IMR-90 (cell line): ENCODE data around the gene UACA. TPM values are rescaled to one million over a fixed set of nuclear protein-coding genes. Genes with fewer than 3 reads are reported as not detected.
A peak's percentile ranks its signal among the peaks of the same experiment; 100 is the strongest.

ENCODE experiments used
- ATAC-seq: fragments of 200-7000 bp; cut with Tn5 transposase; 2 replicates; pipeline ENCODE4 v1.9.1; 2020; ENCODE audit warnings: low read depth, mild to moderate bottlenecking, moderate library complexity
- BruUV-seq: library from RNA; stranded (reverse); fragments of 400-500 nt; replicated peaks from 2 replicates; lab custom pipeline; 2021; lab: Mats Ljungman, UMichigan
- CTCF ChIA-PET: fragments of 300-600 bp; formaldehyde crosslinking; extraction: SDS; loops from one replicate; lab custom pipeline; 2021; ENCODE audit warnings: antibody characterized with exemption; lab: Yijun Ruan, JAX
- POLR2A ChIA-PET: fragments of 300-600 bp; sonication (Branson Sonifier 250); formaldehyde crosslinking; loops from one replicate; lab custom pipeline; 2022; ENCODE audit warnings: antibody characterized with exemption; ENCODE audit not compliant: unreplicated experiment; lab: Charles Lee
- DNase-seq: peaks from one replicate; pipeline ENCODE4 v3.0.0; 2013
- H2AFZ ChIP-seq: replicated peaks from 2 replicates; pipeline ENCODE3; 2013; ENCODE audit warnings: low read length, mild to moderate bottlenecking; ENCODE audit not compliant: poor library complexity
- H2AK5ac ChIP-seq: 2 replicates; pipeline ENCODE4 v1.6.1; 2013; ENCODE audit warnings: low read depth, low read length, inconsistent platforms
- H2AK9ac ChIP-seq: replicated peaks from 2 replicates; pipeline ENCODE3; 2013; ENCODE audit warnings: mild to moderate bottlenecking, low read depth, low read length, moderate library complexity; ENCODE audit not compliant: poor library complexity
- H2BK120ac ChIP-seq: 2 replicates; pipeline ENCODE4 v1.6.1; 2013; ENCODE audit warnings: low read depth, low read length, inconsistent platforms
- H2BK15ac ChIP-seq: 3 replicates; pipeline ENCODE4 v1.6.1; 2013; ENCODE audit warnings: low read depth, low read length, inconsistent platforms
- H2BK20ac ChIP-seq: 2 replicates; pipeline ENCODE4 v1.6.1; 2013; ENCODE audit warnings: low read depth, mild to moderate bottlenecking, inconsistent platforms, low read length, moderate library complexity
- H2BK5ac ChIP-seq: 2 replicates; pipeline ENCODE4 v1.6.1; 2013; ENCODE audit warnings: mild to moderate bottlenecking, low read depth, low read length, inconsistent platforms; ENCODE audit not compliant: poor library complexity, severe bottlenecking
- H3K14ac ChIP-seq: replicated peaks from 2 replicates; pipeline ENCODE4 v1.6.1; 2013; ENCODE audit warnings: low read depth, low read length, inconsistent platforms
- H3K18ac ChIP-seq: 2 replicates; pipeline ENCODE4 v1.6.1; 2013; ENCODE audit warnings: low read depth, low read length, control low read depth
- H3K23ac ChIP-seq: 2 replicates; pipeline ENCODE4 v1.6.1; 2013; ENCODE audit warnings: low read depth, low read length, inconsistent platforms
- H3K27ac ChIP-seq: 2 replicates; pipeline ENCODE4 v1.5.1; 2013; ENCODE audit warnings: mild to moderate bottlenecking, control low read depth, low read length; ENCODE audit not compliant: insufficient read depth
- H3K27me3 ChIP-seq: 2 replicates; pipeline ENCODE4 v1.6.1; 2013; ENCODE audit warnings: low read length; ENCODE audit not compliant: control insufficient read depth, insufficient read depth
- H3K36me3 ChIP-seq: 2 replicates; pipeline ENCODE4 v1.6.1; 2013; ENCODE audit warnings: low read length, mixed read lengths; ENCODE audit not compliant: control insufficient read depth, insufficient read depth
- H3K4ac ChIP-seq: 2 replicates; pipeline ENCODE4 v1.6.1; 2013; ENCODE audit warnings: low read depth, low read length, inconsistent platforms
- H3K4me1 ChIP-seq: 2 replicates; pipeline ENCODE4 v1.6.1; 2013; ENCODE audit warnings: low read length, mixed read lengths; ENCODE audit not compliant: control insufficient read depth, insufficient read depth
- H3K4me2 ChIP-seq: 2 replicates; pipeline ENCODE4 v1.6.1; 2013; ENCODE audit warnings: low read depth, mild to moderate bottlenecking, control low read depth, low read length, moderate library complexity
- H3K4me3 ChIP-seq: 2 replicates; pipeline ENCODE4 v1.5.1; 2013; ENCODE audit warnings: low read depth, mild to moderate bottlenecking, control low read depth, low read length, moderate library complexity; ENCODE audit not compliant: insufficient read depth
- H3K56ac ChIP-seq: 2 replicates; pipeline ENCODE4 v1.6.1; 2013; ENCODE audit warnings: low read length, inconsistent platforms; ENCODE audit not compliant: insufficient read depth; ENCODE audit errors: extremely low read depth
- H3K79me1 ChIP-seq, 2 experiments: 2 replicates each; pipeline ENCODE4 v1.6.1; 2013; ENCODE audit warnings: low read length in 2 of 2, inconsistent platforms in 1 of 2, low read depth in 1 of 2
- H3K9ac ChIP-seq: 2 replicates; pipeline ENCODE4 v1.6.1; 2013; ENCODE audit warnings: low read depth, low read length, control low read depth
- H3K9me1 ChIP-seq: 2 replicates; pipeline ENCODE4 v1.6.1; 2013; ENCODE audit warnings: low read length, inconsistent platforms; ENCODE audit not compliant: insufficient read depth
- H3K9me3 ChIP-seq: 2 replicates; pipeline ENCODE4 v1.6.1; 2013; ENCODE audit warnings: low read length; ENCODE audit not compliant: control insufficient read depth, insufficient read depth
- H4K20me1 ChIP-seq: 2 replicates; pipeline ENCODE4 v1.6.1; 2013; ENCODE audit warnings: low read length, inconsistent platforms; ENCODE audit not compliant: insufficient read depth
- H4K5ac ChIP-seq: 2 replicates; pipeline ENCODE4 v1.6.1; 2013; ENCODE audit warnings: mild to moderate bottlenecking, low read depth, low read length, control low read depth
- H4K8ac ChIP-seq, 2 experiments: 2 replicates each; pipeline ENCODE4 v1.6.1; 2013; ENCODE audit warnings: low read depth in 2 of 2, low read length in 2 of 2, control low read depth in 1 of 2, inconsistent platforms in 1 of 2
- H4K91ac ChIP-seq: 2 replicates; pipeline ENCODE4 v1.6.1; 2013; ENCODE audit warnings: low read depth, low read length, inconsistent platforms; ENCODE audit not compliant: insufficient read depth
- CEBPB ChIP-seq: IDR thresholded peaks from 2 replicates; pipeline ENCODE4 v1.6.1; 2012; ENCODE audit warnings: low read depth, low read length, improper control_type of control experiment
- MAFK ChIP-seq: IDR thresholded peaks from 2 replicates; pipeline ENCODE4 v1.6.1; 2012; ENCODE audit warnings: low read depth, low read length, improper control_type of control experiment
- dilution Hi-C: fragments of 300-500 bp; cut with HindIII; formaldehyde crosslinking; loops from one replicate; pipeline ENCODE4 v1.14.3; 2018; ENCODE audit warnings: low sequenced_read_pairs; ENCODE audit not compliant: unreplicated experiment
- in situ Hi-C: fragments of 300-500 bp; cut with MboI; formaldehyde crosslinking; loops from 3 replicates; pipeline ENCODE4 v1.14.3; 2019; ENCODE audit warnings: low sequenced_read_pairs, inconsistent platforms, mixed read lengths
- intact Hi-C: fragments of 100-400 bp; cut with micrococcal nuclease; formaldehyde crosslinking; loops from 2 replicates; pipeline ENCODE4 v1.10.0; 2022
- polyA plus RNA-seq, 3 experiments: library from polyadenylated mRNA; depleted of rRNA; stranded (reverse); fragments of >200 nt; gene quantifications; 2 replicates each; pipeline ENCODE4 v1.2.3, GENCODE V29; 2012; ENCODE audit warnings: low replicate concordance in 1 of 3
- total RNA-seq: library from RNA; depleted of rRNA; stranded (reverse); fragments of >200 nt; gene quantifications from 2 replicates; pipeline ENCODE4 v1.2.3, GENCODE V29; 2012

The UACA gene
- total and polyA plus RNA-seq, 2 of the 4 experiments (the other 2 are of a cell fraction) = 156 to 507 TPM

- H3K4me2 ChIP-seq = peak overlapping the region; percentile 17; the same call in 1 of the 2 replicates
Measured at GRCh38 chr15:70717237-70717793, 46.0 kb downstream of the UACA start.

More at GRCh38 chr15:70717237-70717793, 46.0 kb downstream of the UACA start:
- H3K4me3 ChIP-seq = no peak overlapping the region
- H4K5ac ChIP-seq = no peak overlapping the region
- TF ChIP-seq CEBPB = peak; percentile 62
- TF ChIP-seq MAFK = no peak
- no TSS peak for BruUV-seq
- H2AK9ac ChIP-seq = no peak overlapping the region
- DNase-seq (peak; percentile 42), ATAC-seq (peak; percentile 19)
- peak overlapping the region; percentile 29; the same call in 1 of the 2 replicates for H3K27ac ChIP-seq
- in situ Hi-C loops = no loop called here
- H4K91ac ChIP-seq = no peak overlapping the region
- peaks cover 14% of the 10 kb centered on the region for H3K9me1 ChIP-seq
- no peak overlapping the region for H3K56ac ChIP-seq
- H2BK5ac ChIP-seq = no peak overlapping the region
- H3K18ac ChIP-seq = no peak overlapping the region
- no peaks in the 10 kb centered on the region for H3K9me3 ChIP-seq
- H4K20me1 ChIP-seq = peaks cover 58% of the 10 kb centered on the region
- H2AK5ac ChIP-seq = no peak overlapping the region
- ChIA-PET POLR2A (no interaction called here), CTCF (no interaction called here)
- intact Hi-C loops = no loop called here
- no peak overlapping the region for H2BK120ac ChIP-seq
- H3K4me1 ChIP-seq = peaks cover 21% of the 10 kb centered on the region
- peaks cover 33 to 67% of the 10 kb centered on the region in 2 experiments for H3K79me1 ChIP-seq
- peak overlapping the region; percentile 17; the same call in 1 of the 2 replicates for H3K23ac ChIP-seq
- dilution Hi-C loops = no loop called here
- no peak overlapping the region for H3K4ac ChIP-seq
- H3K9ac ChIP-seq = no peak overlapping the region
- H2BK15ac ChIP-seq = no peak overlapping the region
- no peaks in the 10 kb centered on the region for H3K27me3 ChIP-seq
- no peak overlapping the region for H2AFZ ChIP-seq
- no peak overlapping the region for H3K14ac ChIP-seq
- no peak overlapping the region for H2BK20ac ChIP-seq
- peaks cover 4% of the 10 kb centered on the region for H3K36me3 ChIP-seq
- H4K8ac ChIP-seq = no peak overlapping the region
